ENCODE measurements around the gene MYMX. TPM values are rescaled to one million over a fixed set of nuclear protein-coding genes. Genes with fewer than 3 reads are reported as not detected.
A peak's percentile ranks its signal among the peaks of the same experiment; 100 is the strongest.

The MYMX gene
- total RNA-seq, 1 experiment from 2014 or later = not detected

DNA sequence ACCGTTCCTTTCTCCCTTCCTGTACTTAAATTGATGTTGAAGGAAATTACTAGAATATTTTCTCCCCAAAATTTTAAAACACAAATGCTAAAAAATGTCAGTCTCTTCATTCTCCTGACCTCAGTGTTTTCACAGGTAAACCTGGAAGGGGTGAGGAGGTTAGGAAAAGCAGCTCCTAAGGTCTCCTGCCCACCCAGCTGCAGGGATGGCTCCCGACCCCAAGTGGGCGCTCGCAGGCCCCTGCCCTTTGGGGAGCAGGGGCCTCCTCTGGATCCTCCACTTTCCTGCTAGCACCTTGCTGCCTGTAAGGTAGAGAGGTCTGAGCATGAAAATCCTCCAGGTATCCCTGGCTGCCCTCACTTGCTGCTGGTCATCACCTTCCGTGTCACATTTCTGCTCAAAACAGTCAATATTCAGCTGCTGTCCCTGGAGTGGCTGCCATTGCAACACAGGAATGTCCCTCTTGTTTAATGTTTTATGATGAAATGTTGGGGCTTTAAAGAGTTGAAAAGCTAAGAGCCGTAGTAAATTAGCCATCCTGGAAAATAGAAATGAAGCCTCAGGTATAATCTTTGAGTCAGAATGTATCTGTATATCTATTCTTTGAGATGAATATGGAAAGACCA is 19.3 kb downstream of the MYMX start:
- ChIA-PET POLR2A (ENCODE audit: unreplicated experiment) (no interaction called here), CTCF (interaction anchor here (0.6 to 0.7 kb wide), 2 partner anchors 14 to 561 kb away, joined by 3 to 4 read pairs; no protein-coding TSS in a partner anchor)
- no peak overlapping the region for H3K9ac ChIP-seq (ENCODE audit: low read length)
- H3K27me3 ChIP-seq (ENCODE audit: low read length) = no peaks in the 10 kb centered on the region
- H3K4me3 ChIP-seq (ENCODE audit: low read length) = no peak overlapping the region
- H3K4me1 ChIP-seq (ENCODE audit: insufficient read depth, low read length) = peaks cover 39% of the 10 kb centered on the region
- no peaks in the 10 kb centered on the region for H3K79me2 ChIP-seq (ENCODE audit: low read length)
- no peak overlapping the region for H3K4me2 ChIP-seq (ENCODE audit: low read length)
- H3K36me3 ChIP-seq (ENCODE audit: low read depth, low read length) = peaks cover 12% of the 10 kb centered on the region
- no peak overlapping the region for H3K27ac ChIP-seq (ENCODE audit: low read length)
- TF ChIP-seq, protein P1, sequence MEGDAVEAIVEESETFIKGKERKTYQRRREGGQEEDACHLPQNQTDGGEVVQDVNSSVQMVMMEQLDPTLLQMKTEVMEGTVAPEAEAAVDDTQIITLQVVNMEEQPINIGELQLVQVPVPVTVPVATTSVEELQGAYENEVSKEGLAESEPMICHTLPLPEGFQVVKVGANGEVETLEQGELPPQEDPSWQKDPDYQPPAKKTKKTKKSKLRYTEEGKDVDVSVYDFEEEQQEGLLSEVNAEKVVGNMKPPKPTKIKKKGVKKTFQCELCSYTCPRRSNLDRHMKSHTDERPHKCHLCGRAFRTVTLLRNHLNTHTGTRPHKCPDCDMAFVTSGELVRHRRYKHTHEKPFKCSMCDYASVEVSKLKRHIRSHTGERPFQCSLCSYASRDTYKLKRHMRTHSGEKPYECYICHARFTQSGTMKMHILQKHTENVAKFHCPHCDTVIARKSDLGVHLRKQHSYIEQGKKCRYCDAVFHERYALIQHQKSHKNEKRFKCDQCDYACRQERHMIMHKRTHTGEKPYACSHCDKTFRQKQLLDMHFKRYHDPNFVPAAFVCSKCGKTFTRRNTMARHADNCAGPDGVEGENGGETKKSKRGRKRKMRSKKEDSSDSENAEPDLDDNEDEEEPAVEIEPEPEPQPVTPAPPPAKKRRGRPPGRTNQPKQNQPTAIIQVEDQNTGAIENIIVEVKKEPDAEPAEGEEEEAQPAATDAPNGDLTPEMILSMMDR (conservative IDR thresholded peaks at IDR 0.05; ENCODE audit: low read depth, low read length) = no peak
- TF ChIP-seq EZH2phosphoT487 (IDR thresholded peaks at IDR 0.05; ENCODE audit: borderline replicate concordance, low read length) (no peak), EZH2 (IDR thresholded peaks at IDR 0.05; ENCODE audit: low read length, unreplicated experiment) (no peak)
- H3F3A ChIP-seq (ENCODE audit: low read length, unreplicated experiment) = peaks cover 3% of the 10 kb centered on the region
- H4K20me1 ChIP-seq (ENCODE audit: low read length) = no peaks in the 10 kb centered on the region
- ATAC-seq (no peak), DNase-seq (no peak)
- H3K9me3 ChIP-seq (ENCODE audit: low read length) = no peaks in the 10 kb centered on the region
- BruUV-seq (replicated peaks) = no TSS peak
- intact Hi-C loops (cut with micrococcal nuclease) = loop anchor here (5.0 kb wide), 2 partner anchors 119 to 139 kb away; no protein-coding TSS in a partner anchor
- no peak overlapping the region for H2AFZ ChIP-seq (ENCODE audit: low read length)
- no peaks in the 10 kb centered on the region for H3K9me2 ChIP-seq (replicated peaks; ENCODE audit: low read length)

DNA sequence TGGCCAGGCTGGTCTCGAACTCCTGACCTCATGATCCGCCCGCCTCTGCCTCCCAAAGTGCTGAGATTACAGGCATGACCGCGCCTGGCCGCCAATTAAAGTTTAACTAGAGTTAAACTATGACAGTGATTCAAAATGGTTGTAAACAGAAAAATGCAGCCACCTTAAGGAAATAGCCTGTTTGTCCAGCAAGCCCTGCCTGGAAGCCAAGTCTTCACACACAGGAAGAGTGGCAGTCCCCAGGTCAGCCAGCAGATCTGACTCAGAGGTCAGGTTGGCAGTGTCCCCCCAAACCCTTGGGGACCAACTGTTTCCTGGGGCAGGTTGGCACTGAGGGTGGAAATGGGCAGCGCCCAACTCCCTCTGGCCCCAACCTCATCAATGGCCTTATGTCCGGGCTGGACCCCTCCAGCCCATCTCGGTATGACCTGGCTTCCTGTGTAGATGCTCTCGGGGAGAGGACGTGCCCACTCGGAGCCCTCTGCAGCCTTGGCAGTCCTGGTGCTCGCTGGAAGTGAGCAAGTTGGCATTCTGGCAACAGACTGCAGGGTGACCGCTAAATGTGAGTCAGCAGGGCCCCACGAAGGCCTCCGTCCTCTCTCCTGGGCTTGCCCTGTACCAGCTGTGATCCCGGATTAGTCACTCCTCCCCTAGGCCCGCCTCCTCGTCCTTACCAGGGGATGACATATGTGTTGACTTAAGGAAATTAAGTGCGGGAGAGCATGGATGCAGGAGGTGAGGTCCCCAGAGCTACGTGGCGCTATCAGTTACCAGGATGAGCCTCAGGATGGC is 20.5 kb downstream of the MYMX start:
- H3K79me2 ChIP-seq (ENCODE audit: low read length) = no peaks in the 10 kb centered on the region
- peak; percentile 99 for DNase-seq
- H2AFZ ChIP-seq (ENCODE audit: low read length) = peak overlapping the region; percentile 81
- peaks cover 3% of the 10 kb centered on the region for H3F3A ChIP-seq (ENCODE audit: low read length, unreplicated experiment)
- peak; percentile 89 for ATAC-seq
- BruUV-seq (replicated peaks) = TSS peak; percentile 90
- no peaks in the 10 kb centered on the region for H3K27me3 ChIP-seq (ENCODE audit: low read length)
- H3K9ac ChIP-seq (ENCODE audit: low read length) = peak overlapping the region; percentile 66
- ChIA-PET CTCF (interaction anchor here (0.7 to 0.9 kb wide), 5 partner anchors 14 to 141 kb away, joined by 3 read pairs; partner anchors contain the start of gene SLC29A1), POLR2A (ENCODE audit: unreplicated experiment) (interaction anchor here (0.5 to 0.9 kb wide), 3 partner anchors 9 to 432 kb away, joined by 3 read pairs; partner anchors contain the start of gene HSP90AB1)
- H4K20me1 ChIP-seq (ENCODE audit: low read length) = no peaks in the 10 kb centered on the region
- peak overlapping the region; percentile 97 for H3K4me2 ChIP-seq (ENCODE audit: low read length)
- H3K4me3 ChIP-seq (ENCODE audit: low read length) = peak overlapping the region; percentile 75
- peak overlapping the region; percentile 73 for H3K27ac ChIP-seq (ENCODE audit: low read length)
- peaks cover 9% of the 10 kb centered on the region; the same call in 1 of the 2 replicates for H3K36me3 ChIP-seq (ENCODE audit: low read depth, low read length)
- H3K9me3 ChIP-seq (ENCODE audit: low read length) = no peaks in the 10 kb centered on the region
- H3K4me1 ChIP-seq (ENCODE audit: insufficient read depth, low read length) = peaks cover 39% of the 10 kb centered on the region
- TF ChIP-seq, protein P1 (conservative IDR thresholded peaks at IDR 0.05; ENCODE audit: low read depth, low read length) = no peak
- TF ChIP-seq EZH2 (IDR thresholded peaks at IDR 0.05; ENCODE audit: low read length, unreplicated experiment) = no peak
- TF ChIP-seq EZH2phosphoT487 (IDR thresholded peaks at IDR 0.05; ENCODE audit: borderline replicate concordance, low read length) = no peak
- no peaks in the 10 kb centered on the region for H3K9me2 ChIP-seq (replicated peaks; ENCODE audit: low read length)
- intact Hi-C loops (cut with micrococcal nuclease) = loop anchor here (1.0 to 5.0 kb wide), 3 partner anchors 16 to 140 kb away; no protein-coding TSS in a partner anchor

Data from PC-3 (cell line).